Uterus (tissue), 2 donors: ENCODE measurements around the gene CEP112.

ENCODE experiments used
- POLR2A ChIP-seq, 2 donors: fragments of 450-650 bp; IDR thresholded peaks; one replicate each; pipeline ENCODE4 v1.6.1; 2016; ENCODE audit warnings: antibody characterized with exemption in 2 of 2, mild to moderate bottlenecking in 1 of 2, moderate library complexity in 1 of 2
- TF ChIP-seq, protein P1 (sequence below), 4 experiments: fragments of 200-600 bp in 2 of 4; fragments of 450-650 bp in 2 of 4; sonication (generic) in 2 of 4; IDR thresholded peaks; one replicate each; pipeline ENCODE4 v1.5.1; 2016 to 2019; ENCODE audit warnings: antibody characterized with exemption in 4 of 4, mild to moderate bottlenecking in 2 of 4, moderate library complexity in 1 of 4

DNA sequence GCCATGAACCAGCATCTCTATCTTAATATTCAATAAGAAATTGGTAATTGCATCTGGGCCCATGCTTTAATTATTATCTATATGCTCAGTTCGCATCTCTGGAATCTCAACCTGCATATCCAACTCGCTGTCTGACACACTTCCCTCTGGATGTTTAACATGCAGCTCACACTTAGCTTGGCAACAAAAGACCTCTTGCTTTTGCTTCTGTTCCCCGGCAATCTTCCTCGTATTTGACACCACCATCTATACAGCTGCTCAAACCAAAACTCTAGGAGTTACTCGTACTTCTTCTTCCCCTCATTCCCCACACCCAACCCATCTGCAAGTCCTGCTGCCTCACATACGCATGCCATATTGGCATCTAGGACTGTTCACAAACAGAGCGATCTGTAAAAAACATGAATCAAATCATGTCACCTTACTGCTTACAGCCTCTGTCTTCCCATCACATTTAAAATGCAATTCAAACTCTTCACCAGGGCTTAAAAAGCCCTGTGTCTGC, 300.6 kb downstream of the CEP112 start:
- TF ChIP-seq, protein P1, sequence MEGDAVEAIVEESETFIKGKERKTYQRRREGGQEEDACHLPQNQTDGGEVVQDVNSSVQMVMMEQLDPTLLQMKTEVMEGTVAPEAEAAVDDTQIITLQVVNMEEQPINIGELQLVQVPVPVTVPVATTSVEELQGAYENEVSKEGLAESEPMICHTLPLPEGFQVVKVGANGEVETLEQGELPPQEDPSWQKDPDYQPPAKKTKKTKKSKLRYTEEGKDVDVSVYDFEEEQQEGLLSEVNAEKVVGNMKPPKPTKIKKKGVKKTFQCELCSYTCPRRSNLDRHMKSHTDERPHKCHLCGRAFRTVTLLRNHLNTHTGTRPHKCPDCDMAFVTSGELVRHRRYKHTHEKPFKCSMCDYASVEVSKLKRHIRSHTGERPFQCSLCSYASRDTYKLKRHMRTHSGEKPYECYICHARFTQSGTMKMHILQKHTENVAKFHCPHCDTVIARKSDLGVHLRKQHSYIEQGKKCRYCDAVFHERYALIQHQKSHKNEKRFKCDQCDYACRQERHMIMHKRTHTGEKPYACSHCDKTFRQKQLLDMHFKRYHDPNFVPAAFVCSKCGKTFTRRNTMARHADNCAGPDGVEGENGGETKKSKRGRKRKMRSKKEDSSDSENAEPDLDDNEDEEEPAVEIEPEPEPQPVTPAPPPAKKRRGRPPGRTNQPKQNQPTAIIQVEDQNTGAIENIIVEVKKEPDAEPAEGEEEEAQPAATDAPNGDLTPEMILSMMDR (IDR thresholded peaks at IDR 0.05): no peak
- no peak for TF ChIP-seq POLR2A (IDR thresholded peaks at IDR 0.05)
